K562 (cell line): ENCODE data around the gene IGSF8. TPM values are rescaled to one million over a fixed set of nuclear protein-coding genes. Genes with fewer than 3 reads are reported as not detected.

Experiments
- ATAC-seq: fragments of 200-7000 bp; cut with Tn5 transposase; 3 replicates; pipeline ENCODE4 v1.9.1; 2020; ENCODE audit warnings: moderate library complexity
- BruUV-seq: library from RNA; stranded (reverse); fragments of 400-500 nt; replicated peaks from 2 replicates; lab custom pipeline; 2021; lab: Mats Ljungman, UMichigan
- CTCF ChIA-PET: fragments of 300-600 bp; formaldehyde crosslinking; extraction: SDS; loops from one replicate; lab custom pipeline; 2021; ENCODE audit warnings: low intra/inter-chr PET ratio; lab: Yijun Ruan, JAX
- POLR2A ChIA-PET: fragments of 300-600, 350-650 bp; sonication (Branson Sonifier 250); formaldehyde crosslinking; extraction: SDS; loops from one replicate; lab custom pipeline; 2021; ENCODE audit warnings: antibody characterized with exemption, inconsistent platforms; lab: Yijun Ruan, JAX
- DNase-seq, 4 experiments: peaks; one replicate each; pipeline versions ENCODE4 v3.0.0 to v3.0.0-alpha.2; 2011 to 2018; ENCODE audit warnings: low spot score in 3 of 4, mixed read lengths in 3 of 4; ENCODE audit errors: extremely low read depth in 1 of 4
- FAIRE-seq: peaks from 2 replicates; lab custom pipeline; 2011; peaks lifted over from hg19 to GRCh38; lab: Jason Lieb, UNC
- H2AFZ ChIP-seq: 2 replicates; pipeline ENCODE4 v1.6.0; 2011; ENCODE audit warnings: low read depth, low read length, control low read depth, inconsistent platforms
- H3K27ac ChIP-seq: fragments of 200-600 bp; 3 replicates; pipeline ENCODE4 v1.8.0; 2011; ENCODE audit warnings: low read depth, mild to moderate bottlenecking, control low read depth, inconsistent platforms, low read length, moderate library complexity, mixed read lengths; ENCODE audit errors: extremely low read depth
- H3K27me3 ChIP-seq, 2 experiments: fragments of 300-600 bp in 1 of 2; 2 replicates in 1 of 2; 3 replicates in 1 of 2; pipeline versions ENCODE4 v1.6.0 to v1.8.0; 2011; ENCODE audit warnings: inconsistent platforms in 2 of 2, low read length in 2 of 2, mild to moderate bottlenecking in 1 of 2, mixed read lengths in 1 of 2, moderate library complexity in 1 of 2; ENCODE audit not compliant: control insufficient read depth in 2 of 2, insufficient read depth in 2 of 2
- H3K36me3 ChIP-seq: fragments of 300-600 bp; 3 replicates; pipeline ENCODE4 v1.8.0; 2011; ENCODE audit warnings: mild to moderate bottlenecking, low read length, inconsistent platforms; ENCODE audit not compliant: control insufficient read depth, insufficient read depth
- H3K4me1 ChIP-seq, 2 experiments: fragments of 200-600 bp in 1 of 2; replicated peaks in 1 of 2; 2 replicates in 1 of 2; 3 replicates in 1 of 2; pipeline versions ENCODE4 v1.5.1 to v1.8.0; 2011; ENCODE audit warnings: inconsistent platforms in 2 of 2, low read length in 2 of 2, mild to moderate bottlenecking in 1 of 2, mixed read lengths in 1 of 2, moderate library complexity in 1 of 2; ENCODE audit not compliant: control insufficient read depth in 2 of 2, insufficient read depth in 2 of 2
- H3K4me2 ChIP-seq: 2 replicates; pipeline ENCODE4 v1.6.1; 2011; ENCODE audit warnings: low read length, control low read depth, inconsistent platforms, mixed read lengths; ENCODE audit not compliant: insufficient read depth
- H3K4me3 ChIP-seq: fragments of 200-600 bp; sonication (generic), shearing (Covaris generic); 2 replicates; pipeline ENCODE4 v1.5.1; 2016; ENCODE audit warnings: control low read depth, inconsistent platforms
- H3K79me2 ChIP-seq: fragments of 200-600 bp; 3 replicates; pipeline ENCODE4 v1.8.0; 2011; ENCODE audit warnings: low read length, inconsistent platforms; ENCODE audit not compliant: control insufficient read depth, insufficient read depth
- H3K9ac ChIP-seq, 2 experiments: 2 replicates each; pipeline versions ENCODE4 v1.6.0 to v1.6.1; 2011; ENCODE audit warnings: low read depth in 2 of 2, low read length in 2 of 2, control low read depth in 1 of 2, inconsistent platforms in 1 of 2, mild to moderate bottlenecking in 1 of 2, mixed read lengths in 1 of 2; ENCODE audit not compliant: insufficient read depth in 1 of 2
- H3K9me1 ChIP-seq: one replicate; pipeline ENCODE4 v1.6.0; 2011; ENCODE audit warnings: inconsistent platforms, mild to moderate bottlenecking, low read length, moderate library complexity; ENCODE audit not compliant: control insufficient read depth, insufficient read depth
- H3K9me3 ChIP-seq: replicated peaks from 2 replicates; pipeline ENCODE4 v1.5.1; 2011; ENCODE audit warnings: low read depth, low read length, inconsistent platforms; ENCODE audit not compliant: control insufficient read depth, insufficient read depth
- H4K20me1 ChIP-seq: replicated peaks from 2 replicates; pipeline ENCODE4 v1.6.1; 2011; ENCODE audit warnings: low read length, inconsistent platforms, mixed read lengths; ENCODE audit not compliant: control insufficient read depth, insufficient read depth
- BHLHE40 ChIP-seq: IDR thresholded peaks from 2 replicates; pipeline ENCODE4 v1.6.1; 2011; ENCODE audit warnings: low read length, improper control_type of control experiment
- BMI1 ChIP-seq: fragments of 150-350 bp; IDR thresholded peaks from 2 replicates; pipeline ENCODE4 v1.6.1; 2014; ENCODE audit warnings: low read length
- FOXA3 ChIP-seq, 2 experiments: fragments of 450-650 bp in 1 of 2; sonication (generic) in 1 of 2; formaldehyde crosslinking; IDR thresholded peaks in 1 of 2; conservative IDR thresholded peaks in 1 of 2; 2 replicates each; pipeline versions ENCODE4 v1.4.0 to v1.8.0; 2020 to 2022; ENCODE audit warnings: mild to moderate bottlenecking in 2 of 2, missing genetic modification reagents in 1 of 2
- MYC ChIP-seq, 2 experiments: fragments of 250-450 bp in 1 of 2; sonication (Bioruptor Pico) in 1 of 2; IDR thresholded peaks; 2 replicates each; pipeline versions ENCODE4 v1.5.1 to v1.6.1; 2012 to 2021; ENCODE audit warnings: low read depth in 2 of 2, borderline replicate concordance in 1 of 2, improper control_type of control experiment in 1 of 2, low read length in 1 of 2, mild to moderate bottlenecking in 1 of 2, moderate library complexity in 1 of 2
- POU5F1 ChIP-seq: fragments of 150-350 bp; IDR thresholded peaks from 2 replicates; pipeline ENCODE4 v1.6.1; 2014; ENCODE audit warnings: borderline replicate concordance, low read length, low read depth, mild to moderate bottlenecking; ENCODE audit not compliant: partially characterized antibody
- RUNX1 ChIP-seq: sonication (generic); IDR thresholded peaks from 2 replicates; pipeline ENCODE4 v1.6.1; 2016; ENCODE audit warnings: antibody characterized with exemption, low read depth
- SREBF2 ChIP-seq: sonication (generic); formaldehyde crosslinking; IDR thresholded peaks from 2 replicates; pipeline ENCODE4 v1.4.0; 2020; ENCODE audit warnings: mild to moderate bottlenecking, missing genetic modification reagents
- TCF7 ChIP-seq: sonication (generic); IDR thresholded peaks from 2 replicates; pipeline ENCODE4 v1.6.1; 2016; ENCODE audit warnings: antibody characterized with exemption, borderline replicate concordance
- ZNF23 ChIP-seq: fragments of 250-450 bp; sonication (Bioruptor Pico); IDR thresholded peaks from 2 replicates; pipeline ENCODE4 v1.4.0; 2020; ENCODE audit warnings: mild to moderate bottlenecking
- WGBS: fragments of 100-300 bp; shearing (Covaris generic); methylation state at CpG from one replicate; pipeline ENCODE4 v1.1.6; 2016; ENCODE audit warnings: low coverage, mixed read lengths; ENCODE audit not compliant: insufficient coverage; ENCODE audit errors: missing lambda C conversion rate; 5-methylcytosine and 5-hydroxymethylcytosine counted together
- in situ Hi-C: fragments of 300-500 bp; cut with MboI; formaldehyde crosslinking; loops from 4 replicates; pipeline ENCODE4 v1.15.0; 2018; ENCODE audit warnings: inconsistent platforms, mixed read lengths
- intact Hi-C: fragments of 100-400 bp; cut with micrococcal nuclease; formaldehyde crosslinking; loops from 2 replicates; pipeline ENCODE4 v1.14.2; 2022
- polyA plus RNA-seq, 8 experiments: library from polyadenylated mRNA; depleted of rRNA in 4 of 8; stranded (reverse) in 5 of 8; unstranded in 3 of 8; fragments of >200 nt; fragmentation: Nextera tagmentation in 2 of 8; fragmentation: Illumina TruSeq in 1 of 8; extraction: Ambion mirVana in 2 of 8; extraction: Trizol in 1 of 8; gene quantifications; 2 replicates each; pipeline versions ENCODE4 v1.2.1 to v1.2.3, GENCODE V29; 2011 to 2014; ENCODE audit warnings: inconsistent platforms in 1 of 8, missing spikeins in 1 of 8
- total RNA-seq, 7 experiments: library from RNA; depleted of rRNA in 6 of 7; stranded (reverse); fragments of >200 nt in 6 of 7; fragmentation: Illumina TruSeq in 2 of 7; extraction: Trizol in 2 of 7; gene quantifications; 2 replicates each; pipeline versions ENCODE4 v1.2.1 to v1.2.3, GENCODE V29; 2011 to 2021; ENCODE audit warnings: low replicate concordance in 1 of 7
- TF ChIP-seq, protein P1 (sequence below): fragments of 450-650 bp; IDR thresholded peaks from 2 replicates; pipeline ENCODE4 v1.6.1; 2016
- TF ChIP-seq, protein P2 (sequence below): fragments of 450-650 bp; conservative IDR thresholded peaks from 2 replicates; pipeline ENCODE4 v1.6.1; 2016; ENCODE audit warnings: missing genetic modification characterization, low read depth, mild to moderate bottlenecking, missing compliant biosample characterization, moderate library complexity
- TF ChIP-seq, protein P3 (sequence below): fragments of 250-450 bp; sonication (Bioruptor Pico); IDR thresholded peaks from 2 replicates; pipeline ENCODE4 v1.5.0; 2022; ENCODE audit warnings: mild to moderate bottlenecking
- TF ChIP-seq, protein P4 (sequence below): fragments of 250-450 bp; sonication (Bioruptor Pico); IDR thresholded peaks from 2 replicates; pipeline ENCODE4 v1.8.0; 2022; ENCODE audit warnings: inconsistent platforms

Gene IGSF8
- total and polyA plus RNA-seq, 9 of the 15 experiments (the other 6 are each of a cell fraction or from before 2014, with no cell fraction given), result 0.32 to 11.7 (median 3.2) TPM

DNA sequence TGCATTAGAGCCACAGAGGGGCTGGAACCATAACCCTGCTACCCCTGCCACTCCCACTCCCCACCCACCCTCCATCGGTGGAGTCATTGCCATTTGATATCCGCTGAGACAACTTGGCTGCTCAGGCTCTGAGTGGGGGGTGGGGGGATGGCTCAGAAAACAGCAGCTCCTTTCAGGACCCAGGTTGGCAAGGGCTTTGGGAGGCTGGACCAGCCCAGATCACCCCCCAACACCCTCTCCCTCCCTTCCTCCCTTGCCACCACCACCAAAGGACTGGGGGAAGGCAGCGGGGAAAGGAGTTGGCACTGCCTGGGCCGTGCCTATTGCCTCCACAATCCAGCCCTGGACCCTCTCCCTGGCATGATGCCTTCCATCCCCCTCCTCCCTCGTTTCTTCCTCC, 30.2 kb downstream of the IGSF8 start:
- H3K4me2 ChIP-seq, result no peak overlapping the region
- no peaks in the 10 kb centered on the region for H3K9me3 ChIP-seq
- 3% methylated on average over 5 of the region's 5 CpGs for WGBS
- in situ Hi-C loops, result no loop called here
- no peak overlapping the region for H3K27ac ChIP-seq
- TF ChIP-seq RUNX1 (no peak), MYC (IDR thresholded peaks at IDR 0.05; ENCODE audit: low read depth, low read length) (no peak), MYC (CRISPR knock-in tag; IDR thresholded peaks at IDR 0.05; ENCODE audit: borderline replicate concordance, low read depth) (no peak), SREBF2 (CRISPR knock-in tag) (no peak), FOXA3 (CRISPR knock-in tag; conservative IDR thresholded peaks at IDR 0.05 in 1 of 2, IDR thresholded peaks at IDR 0.05 in 1 of 2) (no peak), POU5F1 (no peak), BMI1 (no peak), BHLHE40 (no peak), ZNF23 (CRISPR knock-in tag) (no peak), TCF7 (no peak)
- TF ChIP-seq, protein P1, sequence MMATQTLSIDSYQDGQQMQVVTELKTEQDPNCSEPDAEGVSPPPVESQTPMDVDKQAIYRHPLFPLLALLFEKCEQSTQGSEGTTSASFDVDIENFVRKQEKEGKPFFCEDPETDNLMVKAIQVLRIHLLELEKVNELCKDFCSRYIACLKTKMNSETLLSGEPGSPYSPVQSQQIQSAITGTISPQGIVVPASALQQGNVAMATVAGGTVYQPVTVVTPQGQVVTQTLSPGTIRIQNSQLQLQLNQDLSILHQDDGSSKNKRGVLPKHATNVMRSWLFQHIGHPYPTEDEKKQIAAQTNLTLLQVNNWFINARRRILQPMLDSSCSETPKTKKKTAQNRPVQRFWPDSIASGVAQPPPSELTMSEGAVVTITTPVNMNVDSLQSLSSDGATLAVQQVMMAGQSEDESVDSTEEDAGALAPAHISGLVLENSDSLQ, result no peak
- TF ChIP-seq, protein P2, sequence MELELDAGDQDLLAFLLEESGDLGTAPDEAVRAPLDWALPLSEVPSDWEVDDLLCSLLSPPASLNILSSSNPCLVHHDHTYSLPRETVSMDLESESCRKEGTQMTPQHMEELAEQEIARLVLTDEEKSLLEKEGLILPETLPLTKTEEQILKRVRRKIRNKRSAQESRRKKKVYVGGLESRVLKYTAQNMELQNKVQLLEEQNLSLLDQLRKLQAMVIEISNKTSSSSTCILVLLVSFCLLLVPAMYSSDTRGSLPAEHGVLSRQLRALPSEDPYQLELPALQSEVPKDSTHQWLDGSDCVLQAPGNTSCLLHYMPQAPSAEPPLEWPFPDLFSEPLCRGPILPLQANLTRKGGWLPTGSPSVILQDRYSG (tag), result no peak
- TF ChIP-seq, protein P3, sequence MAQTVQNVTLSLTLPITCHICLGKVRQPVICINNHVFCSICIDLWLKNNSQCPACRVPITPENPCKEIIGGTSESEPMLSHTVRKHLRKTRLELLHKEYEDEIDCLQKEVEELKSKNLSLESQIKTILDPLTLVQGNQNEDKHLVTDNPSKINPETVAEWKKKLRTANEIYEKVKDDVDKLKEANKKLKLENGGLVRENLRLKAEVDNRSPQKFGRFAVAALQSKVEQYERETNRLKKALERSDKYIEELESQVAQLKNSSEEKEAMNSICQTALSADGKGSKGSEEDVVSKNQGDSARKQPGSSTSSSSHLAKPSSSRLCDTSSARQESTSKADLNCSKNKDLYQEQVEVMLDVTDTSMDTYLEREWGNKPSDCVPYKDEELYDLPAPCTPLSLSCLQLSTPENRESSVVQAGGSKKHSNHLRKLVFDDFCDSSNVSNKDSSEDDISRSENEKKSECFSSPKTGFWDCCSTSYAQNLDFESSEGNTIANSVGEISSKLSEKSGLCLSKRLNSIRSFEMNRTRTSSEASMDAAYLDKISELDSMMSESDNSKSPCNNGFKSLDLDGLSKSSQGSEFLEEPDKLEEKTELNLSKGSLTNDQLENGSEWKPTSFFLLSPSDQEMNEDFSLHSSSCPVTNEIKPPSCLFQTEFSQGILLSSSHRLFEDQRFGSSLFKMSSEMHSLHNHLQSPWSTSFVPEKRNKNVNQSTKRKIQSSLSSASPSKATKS, result no peak
- TF ChIP-seq, protein P4, sequence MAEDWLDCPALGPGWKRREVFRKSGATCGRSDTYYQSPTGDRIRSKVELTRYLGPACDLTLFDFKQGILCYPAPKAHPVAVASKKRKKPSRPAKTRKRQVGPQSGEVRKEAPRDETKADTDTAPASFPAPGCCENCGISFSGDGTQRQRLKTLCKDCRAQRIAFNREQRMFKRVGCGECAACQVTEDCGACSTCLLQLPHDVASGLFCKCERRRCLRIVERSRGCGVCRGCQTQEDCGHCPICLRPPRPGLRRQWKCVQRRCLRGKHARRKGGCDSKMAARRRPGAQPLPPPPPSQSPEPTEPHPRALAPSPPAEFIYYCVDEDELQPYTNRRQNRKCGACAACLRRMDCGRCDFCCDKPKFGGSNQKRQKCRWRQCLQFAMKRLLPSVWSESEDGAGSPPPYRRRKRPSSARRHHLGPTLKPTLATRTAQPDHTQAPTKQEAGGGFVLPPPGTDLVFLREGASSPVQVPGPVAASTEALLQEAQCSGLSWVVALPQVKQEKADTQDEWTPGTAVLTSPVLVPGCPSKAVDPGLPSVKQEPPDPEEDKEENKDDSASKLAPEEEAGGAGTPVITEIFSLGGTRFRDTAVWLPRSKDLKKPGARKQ (CRISPR knock-in tag), result no peak
- H3K4me1 ChIP-seq, result peaks cover 0 to 13% of the 10 kb centered on the region in 2 experiments; a peak in 3 of 5 replicates
- ChIA-PET CTCF (no interaction called here), POLR2A (interaction anchor here (0.7 to 1.2 kb wide), 4 partner anchors 10 to 402 kb away, joined by 3 to 8 read pairs (median 3); no protein-coding TSS in a partner anchor)
- H3K79me2 ChIP-seq, result no peaks in the 10 kb centered on the region
- FAIRE-seq (no peak), ATAC-seq (no peak), DNase-seq (no peak)
- H3K9me1 ChIP-seq, result no peaks in the 10 kb centered on the region
- H2AFZ ChIP-seq, result no peak overlapping the region
- no peaks in the 10 kb centered on the region; the same call in 1 of the 2 replicates for H4K20me1 ChIP-seq
- no peaks in the 10 kb centered on the region for H3K36me3 ChIP-seq
- H3K27me3 ChIP-seq, result peaks cover 14 to 52% of the 10 kb centered on the region in 2 experiments; a peak in 4 of 5 replicates
- intact Hi-C loops, result no loop called here
- BruUV-seq, result no TSS peak
- H3K4me3 ChIP-seq, result no peak overlapping the region
- H3K9ac ChIP-seq, result no peak overlapping the region
